OCI-LY3 (cell line): Measurements from ENCODE around the gene FTSJ3.

Source experiments
- H2AFZ ChIP-seq: fragments of 200-600, 300-600 bp; shearing (Covaris generic); 2 replicates; pipeline ENCODE4 v1.6.0; 2014; ENCODE audit warnings: antibody characterized with exemption, low read depth, low read length
- H3K27ac ChIP-seq: fragments of 200-600, 300-600 bp; sonication (generic); 2 replicates; pipeline ENCODE4 v1.5.1; 2014; ENCODE audit warnings: mild to moderate bottlenecking, low read length, moderate library complexity, mixed read lengths
- H3K27me3 ChIP-seq: fragments of 200-600, 300-600 bp; sonication (generic); 2 replicates; pipeline ENCODE4 v1.6.1; 2014; ENCODE audit warnings: low read depth, low read length, mixed read lengths
- H3K36me3 ChIP-seq: fragments of 200-600, 300-600 bp; sonication (generic); replicated peaks from 2 replicates; pipeline ENCODE3; 2014; ENCODE audit warnings: low read depth, low read length, mixed read lengths
- H3K4me1 ChIP-seq: fragments of 300-600, 200-600 bp; sonication (generic); 2 replicates; pipeline ENCODE4 v1.6.1; 2014; ENCODE audit warnings: low read length, mixed read lengths
- H3K4me2 ChIP-seq: fragments of 200-600, 300-600 bp; sonication (generic); 2 replicates; pipeline ENCODE4 v1.6.1; 2014; ENCODE audit warnings: low read length, mixed read lengths
- H3K4me3 ChIP-seq: fragments of 300-600, 200-600 bp; sonication (generic); 2 replicates; pipeline ENCODE4 v1.5.1; 2014; ENCODE audit warnings: antibody characterized with exemption, mild to moderate bottlenecking, low read length, moderate library complexity
- H3K79me2 ChIP-seq: fragments of 300-600, 200-600 bp; shearing (Covaris generic); 2 replicates; pipeline ENCODE4 v1.6.1; 2014; ENCODE audit warnings: mild to moderate bottlenecking, low read length, mixed read lengths
- H3K9ac ChIP-seq: fragments of 300-600, 200-600 bp; shearing (Covaris generic); 2 replicates; pipeline ENCODE4 v1.6.0; 2014; ENCODE audit warnings: mild to moderate bottlenecking, low read length, moderate library complexity
- H3K9me3 ChIP-seq: fragments of 200-600, 300-600 bp; shearing (Covaris generic); 2 replicates; pipeline ENCODE4 v1.6.1; 2014; ENCODE audit warnings: low read length, mixed read lengths; ENCODE audit not compliant: insufficient read depth
- H4K20me1 ChIP-seq: fragments of 200-600, 300-600 bp; sonication (generic); 2 replicates; pipeline ENCODE4 v1.6.1; 2016; ENCODE audit warnings: low read length, mixed read lengths; ENCODE audit not compliant: insufficient read depth
- EZH2phosphoT487 ChIP-seq: fragments of 200-600 bp; shearing (Covaris generic); IDR thresholded peaks from 2 replicates; pipeline ENCODE4 v1.6.1; 2018; ENCODE audit warnings: antibody characterized with exemption, mixed run types, low read depth
- TF ChIP-seq, protein P1 (sequence below): fragments of 200-600, 300-600 bp; sonication (generic); IDR thresholded peaks from 2 replicates; pipeline ENCODE4 v1.5.1; 2014; ENCODE audit warnings: antibody characterized with exemption, low read length, low read depth

Gene FTSJ3

DNA sequence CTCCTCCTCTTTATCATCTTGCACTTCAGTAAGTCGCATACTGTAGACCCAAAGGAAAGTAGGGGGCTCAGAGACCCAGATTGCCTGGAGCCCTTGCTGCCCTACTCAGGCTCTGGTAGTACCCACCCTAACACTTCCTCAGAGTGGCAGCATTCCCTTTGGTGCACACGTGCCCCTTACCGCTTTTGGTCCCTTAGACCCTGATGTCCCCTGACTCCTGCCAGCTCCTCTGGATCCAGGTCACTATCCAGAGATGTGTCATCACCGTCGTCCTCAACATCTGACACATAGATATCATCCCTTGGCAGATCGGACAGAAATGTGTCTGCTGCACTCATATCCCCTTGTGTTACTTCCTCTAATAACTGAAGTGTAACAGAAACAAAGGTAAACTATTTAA is 5.7 kb downstream of the FTSJ3 start:
- Histone ChIP-seq H3K79me2 (peaks cover 24% of the 10 kb centered on the region), H3K27ac (no peak overlapping the region; the same call in 1 of the 2 replicates), H4K20me1 (no peaks in the 10 kb centered on the region), H3K4me1 (peaks cover 14% of the 10 kb centered on the region), H3K4me3 (no peak overlapping the region), H3K36me3 (peaks cover 82% of the 10 kb centered on the region), H3K9ac (no peak overlapping the region), H3K27me3 (no peaks in the 10 kb centered on the region), H3K4me2 (no peak overlapping the region), H3K9me3 (no peaks in the 10 kb centered on the region), H2AFZ (no peak overlapping the region)
- TF ChIP-seq EZH2phosphoT487, result no peak
- TF ChIP-seq, protein P1, sequence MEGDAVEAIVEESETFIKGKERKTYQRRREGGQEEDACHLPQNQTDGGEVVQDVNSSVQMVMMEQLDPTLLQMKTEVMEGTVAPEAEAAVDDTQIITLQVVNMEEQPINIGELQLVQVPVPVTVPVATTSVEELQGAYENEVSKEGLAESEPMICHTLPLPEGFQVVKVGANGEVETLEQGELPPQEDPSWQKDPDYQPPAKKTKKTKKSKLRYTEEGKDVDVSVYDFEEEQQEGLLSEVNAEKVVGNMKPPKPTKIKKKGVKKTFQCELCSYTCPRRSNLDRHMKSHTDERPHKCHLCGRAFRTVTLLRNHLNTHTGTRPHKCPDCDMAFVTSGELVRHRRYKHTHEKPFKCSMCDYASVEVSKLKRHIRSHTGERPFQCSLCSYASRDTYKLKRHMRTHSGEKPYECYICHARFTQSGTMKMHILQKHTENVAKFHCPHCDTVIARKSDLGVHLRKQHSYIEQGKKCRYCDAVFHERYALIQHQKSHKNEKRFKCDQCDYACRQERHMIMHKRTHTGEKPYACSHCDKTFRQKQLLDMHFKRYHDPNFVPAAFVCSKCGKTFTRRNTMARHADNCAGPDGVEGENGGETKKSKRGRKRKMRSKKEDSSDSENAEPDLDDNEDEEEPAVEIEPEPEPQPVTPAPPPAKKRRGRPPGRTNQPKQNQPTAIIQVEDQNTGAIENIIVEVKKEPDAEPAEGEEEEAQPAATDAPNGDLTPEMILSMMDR, result no peak

DNA sequence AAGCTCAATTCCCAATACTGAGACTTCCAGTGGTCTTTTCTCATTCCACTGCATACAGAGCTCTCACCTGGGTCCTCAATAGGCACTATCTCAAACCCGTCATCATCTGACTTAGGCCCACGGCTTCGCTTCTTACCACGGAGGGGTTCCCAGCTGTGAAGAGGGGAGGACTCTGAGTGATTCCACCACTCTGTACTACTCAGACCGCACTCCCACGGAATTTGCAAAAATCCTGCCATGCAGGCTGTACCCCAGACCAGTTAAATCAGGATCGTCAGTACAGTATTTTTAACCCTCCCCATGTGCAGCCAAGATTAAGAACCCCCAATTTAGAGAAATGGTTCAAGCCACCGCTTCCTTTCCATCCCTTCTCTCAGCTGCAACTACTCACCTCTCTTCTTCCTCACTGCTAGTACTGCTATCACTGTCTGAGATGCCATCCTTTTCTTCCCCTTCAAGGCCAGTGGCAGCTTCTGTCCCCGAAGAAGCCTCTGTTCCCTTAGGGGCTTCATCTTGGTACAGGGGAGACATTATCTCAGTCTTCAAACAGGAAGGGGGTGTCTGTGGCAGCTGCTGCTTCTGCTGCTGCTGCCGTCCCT is 6.4 kb downstream of the FTSJ3 start:
- H4K20me1 ChIP-seq, result no peaks in the 10 kb centered on the region
- H3K4me1 ChIP-seq, result peaks cover 12% of the 10 kb centered on the region
- H2AFZ ChIP-seq, result no peak overlapping the region
- no peak overlapping the region for H3K27ac ChIP-seq
- no peaks in the 10 kb centered on the region for H3K27me3 ChIP-seq
- TF ChIP-seq, protein P1, result no peak
- no peak for TF ChIP-seq EZH2phosphoT487
- H3K36me3 ChIP-seq, result peaks cover 90% of the 10 kb centered on the region
- H3K79me2 ChIP-seq, result peaks cover 18% of the 10 kb centered on the region
- no peak overlapping the region for H3K9ac ChIP-seq
- no peak overlapping the region for H3K4me3 ChIP-seq
- H3K9me3 ChIP-seq, result no peaks in the 10 kb centered on the region
- H3K4me2 ChIP-seq, result no peak overlapping the region

GRCh38 chr17:63819585-63820537 is 7.6 kb downstream of the FTSJ3 start:
- Histone ChIP-seq H3K36me3 (peaks cover 91% of the 10 kb centered on the region), H3K4me3 (no peak overlapping the region), H2AFZ (no peak overlapping the region), H3K4me2 (no peak overlapping the region), H3K9ac (no peak overlapping the region), H3K9me3 (no peaks in the 10 kb centered on the region), H3K27me3 (no peaks in the 10 kb centered on the region), H3K4me1 (peaks cover 6% of the 10 kb centered on the region), H3K27ac (no peak overlapping the region), H4K20me1 (no peaks in the 10 kb centered on the region), H3K79me2 (peaks cover 12% of the 10 kb centered on the region; the same call in 1 of the 2 replicates)
- TF ChIP-seq EZH2phosphoT487, result no peak

DNA sequence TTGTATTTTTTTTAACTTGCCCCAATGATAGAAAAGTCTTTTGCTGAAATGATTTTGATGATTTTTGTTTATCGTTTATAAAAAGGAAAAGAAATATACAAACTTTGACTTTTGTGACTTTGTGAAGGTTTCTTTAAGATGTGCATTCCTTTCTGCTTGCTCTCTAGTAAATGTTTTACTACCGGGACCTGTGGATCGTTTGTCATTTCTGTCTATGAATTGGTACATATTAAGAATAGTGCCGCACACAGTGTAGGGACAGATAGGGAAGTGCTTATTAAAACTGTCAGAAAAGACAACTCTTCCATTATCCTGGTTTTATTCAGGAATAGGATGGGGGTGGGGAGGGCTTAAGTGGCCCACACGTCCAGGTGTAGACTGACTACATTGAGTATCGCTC is 8.3 kb downstream of the FTSJ3 start:
- no peak overlapping the region for H2AFZ ChIP-seq
- H3K27me3 ChIP-seq, result no peaks in the 10 kb centered on the region
- no peaks in the 10 kb centered on the region for H3K9me3 ChIP-seq
- no peak overlapping the region for H3K27ac ChIP-seq
- no peak overlapping the region for H3K4me3 ChIP-seq
- no peaks in the 10 kb centered on the region for H4K20me1 ChIP-seq
- peaks cover 12% of the 10 kb centered on the region; the same call in 1 of the 2 replicates for H3K79me2 ChIP-seq
- TF ChIP-seq EZH2phosphoT487, result no peak
- TF ChIP-seq, protein P1, result no peak
- H3K4me2 ChIP-seq, result no peak overlapping the region
- H3K9ac ChIP-seq, result no peak overlapping the region
- H3K36me3 ChIP-seq, result peaks cover 89% of the 10 kb centered on the region
- peaks cover 6% of the 10 kb centered on the region for H3K4me1 ChIP-seq
